ENCODE data around the gene VIM.

VIM gene

DNA sequence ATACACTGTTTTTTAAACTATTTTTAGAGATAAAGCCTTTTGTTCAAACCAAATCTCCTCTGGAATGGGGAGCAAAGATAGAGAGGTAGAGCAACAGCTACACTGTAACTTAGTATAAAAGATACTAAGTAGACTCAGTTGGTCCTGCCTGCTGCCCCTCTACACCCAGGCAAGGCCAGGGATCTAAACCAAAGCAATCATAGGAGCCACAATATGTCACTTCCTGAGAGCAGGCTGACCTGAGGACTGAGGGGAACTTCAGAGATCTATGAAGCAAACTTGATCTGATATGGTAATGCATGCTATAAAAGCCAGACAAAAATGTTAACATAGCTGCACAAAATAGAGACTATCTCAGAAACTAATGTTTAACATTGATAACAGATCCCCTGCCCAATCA, 19.6 kb upstream of the VIM start:
- Histone ChIP-seq H3K36me3 (ENCODE audit: insufficient read depth, low read length) (no peaks in the 10 kb centered on the region), H3F3A (ENCODE audit: insufficient read depth, low read length) (no peaks in the 10 kb centered on the region), H3K4me3 (ENCODE audit: low read depth, low read length, poor library complexity, severe bottlenecking) (no peak overlapping the region), H2AFZ (ENCODE audit: low read length) (no peak overlapping the region), H3K79me2 (ENCODE audit: insufficient read depth, low read length) (no peaks in the 10 kb centered on the region), H3K9ac (ENCODE audit: low read length) (no peak overlapping the region), H3K4me1 (ENCODE audit: insufficient read depth, low read length, severe bottlenecking) (no peaks in the 10 kb centered on the region), H3K27me3 (ENCODE audit: insufficient read depth, low read length) (no peaks in the 10 kb centered on the region), H3K27ac (ENCODE audit: low read depth, low read length, poor library complexity, severe bottlenecking) (no peak overlapping the region), H3K9me3 (ENCODE audit: low read length) (no peaks in the 10 kb centered on the region), H3K4me2 (ENCODE audit: low read length) (no peak overlapping the region), H4K20me1 (ENCODE audit: insufficient read depth, low read length) (no peaks in the 10 kb centered on the region), H3K9me2 (ENCODE audit: low read depth, low read length) (no peaks in the 10 kb centered on the region)
- no peak for TF ChIP-seq EZH2 (IDR thresholded peaks at IDR 0.05; ENCODE audit: borderline replicate concordance, low read length)
- TF ChIP-seq, protein P1, sequence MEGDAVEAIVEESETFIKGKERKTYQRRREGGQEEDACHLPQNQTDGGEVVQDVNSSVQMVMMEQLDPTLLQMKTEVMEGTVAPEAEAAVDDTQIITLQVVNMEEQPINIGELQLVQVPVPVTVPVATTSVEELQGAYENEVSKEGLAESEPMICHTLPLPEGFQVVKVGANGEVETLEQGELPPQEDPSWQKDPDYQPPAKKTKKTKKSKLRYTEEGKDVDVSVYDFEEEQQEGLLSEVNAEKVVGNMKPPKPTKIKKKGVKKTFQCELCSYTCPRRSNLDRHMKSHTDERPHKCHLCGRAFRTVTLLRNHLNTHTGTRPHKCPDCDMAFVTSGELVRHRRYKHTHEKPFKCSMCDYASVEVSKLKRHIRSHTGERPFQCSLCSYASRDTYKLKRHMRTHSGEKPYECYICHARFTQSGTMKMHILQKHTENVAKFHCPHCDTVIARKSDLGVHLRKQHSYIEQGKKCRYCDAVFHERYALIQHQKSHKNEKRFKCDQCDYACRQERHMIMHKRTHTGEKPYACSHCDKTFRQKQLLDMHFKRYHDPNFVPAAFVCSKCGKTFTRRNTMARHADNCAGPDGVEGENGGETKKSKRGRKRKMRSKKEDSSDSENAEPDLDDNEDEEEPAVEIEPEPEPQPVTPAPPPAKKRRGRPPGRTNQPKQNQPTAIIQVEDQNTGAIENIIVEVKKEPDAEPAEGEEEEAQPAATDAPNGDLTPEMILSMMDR (IDR thresholded peaks at IDR 0.05; ENCODE audit: low read length), result no peak

DNA sequence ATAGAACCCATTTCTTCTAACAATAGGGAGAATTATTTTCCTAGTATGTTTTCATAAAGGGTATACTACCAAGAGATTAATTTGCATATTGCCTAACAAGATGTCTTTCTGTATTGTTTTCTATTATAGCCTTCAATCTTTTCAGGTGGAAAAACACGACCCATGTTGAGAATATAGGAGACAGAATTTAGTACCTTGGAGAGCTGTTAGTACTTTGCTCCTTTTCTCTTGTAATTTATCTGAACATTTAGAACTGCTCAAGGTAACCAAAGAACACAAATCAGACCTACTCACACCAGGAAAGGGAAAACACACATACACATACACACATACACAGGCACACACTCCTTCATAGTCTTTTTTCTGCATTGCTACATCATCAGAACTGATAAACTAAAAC, 18.7 kb upstream of the VIM start:
- Histone ChIP-seq H4K20me1 (ENCODE audit: insufficient read depth, low read length) (no peaks in the 10 kb centered on the region), H3F3A (ENCODE audit: insufficient read depth, low read length) (no peaks in the 10 kb centered on the region), H3K27ac (ENCODE audit: low read depth, low read length, poor library complexity, severe bottlenecking) (no peak overlapping the region), H3K9me2 (ENCODE audit: low read depth, low read length) (no peaks in the 10 kb centered on the region), H2AFZ (ENCODE audit: low read length) (no peak overlapping the region), H3K4me3 (ENCODE audit: low read depth, low read length, poor library complexity, severe bottlenecking) (no peak overlapping the region), H3K79me2 (ENCODE audit: insufficient read depth, low read length) (no peaks in the 10 kb centered on the region), H3K9me3 (ENCODE audit: low read length) (no peaks in the 10 kb centered on the region), H3K36me3 (ENCODE audit: insufficient read depth, low read length) (no peaks in the 10 kb centered on the region), H3K9ac (ENCODE audit: low read length) (no peak overlapping the region), H3K27me3 (ENCODE audit: insufficient read depth, low read length) (no peaks in the 10 kb centered on the region), H3K4me1 (ENCODE audit: insufficient read depth, low read length, severe bottlenecking) (no peaks in the 10 kb centered on the region), H3K4me2 (ENCODE audit: low read length) (no peak overlapping the region)
- TF ChIP-seq, protein P1 (IDR thresholded peaks at IDR 0.05; ENCODE audit: low read length), result no peak
- no peak for TF ChIP-seq EZH2 (IDR thresholded peaks at IDR 0.05; ENCODE audit: borderline replicate concordance, low read length)

DNA sequence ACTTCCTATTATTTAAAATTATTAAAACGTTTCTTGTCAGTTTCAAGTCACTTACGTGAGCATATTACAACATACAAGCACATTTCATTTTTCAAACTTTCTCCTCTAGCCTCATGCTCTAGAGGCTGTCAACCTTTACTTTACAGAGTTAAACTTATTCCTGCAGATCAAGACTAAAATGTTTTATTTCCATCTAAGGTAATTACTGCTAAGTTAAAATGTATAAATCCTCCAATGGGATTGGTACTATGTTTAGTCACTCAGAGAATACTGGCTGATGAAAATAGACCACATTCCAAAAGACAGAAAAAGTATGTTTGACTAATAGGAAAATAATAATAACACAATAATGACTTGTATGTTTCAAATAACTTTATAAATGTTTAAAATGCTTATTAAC, 18.2 kb upstream of the VIM start:
- Histone ChIP-seq H3K36me3 (ENCODE audit: insufficient read depth, low read length) (no peaks in the 10 kb centered on the region), H3K79me2 (ENCODE audit: insufficient read depth, low read length) (no peaks in the 10 kb centered on the region), H3K27me3 (ENCODE audit: insufficient read depth, low read length) (no peaks in the 10 kb centered on the region), H3K4me3 (ENCODE audit: low read depth, low read length, poor library complexity, severe bottlenecking) (no peak overlapping the region), H3K4me1 (ENCODE audit: insufficient read depth, low read length, severe bottlenecking) (no peaks in the 10 kb centered on the region), H4K20me1 (ENCODE audit: insufficient read depth, low read length) (no peaks in the 10 kb centered on the region), H3F3A (ENCODE audit: insufficient read depth, low read length) (no peaks in the 10 kb centered on the region), H3K27ac (ENCODE audit: low read depth, low read length, poor library complexity, severe bottlenecking) (no peak overlapping the region), H3K9me2 (ENCODE audit: low read depth, low read length) (no peaks in the 10 kb centered on the region), H2AFZ (ENCODE audit: low read length) (no peak overlapping the region), H3K9me3 (ENCODE audit: low read length) (no peaks in the 10 kb centered on the region), H3K4me2 (ENCODE audit: low read length) (no peak overlapping the region), H3K9ac (ENCODE audit: low read length) (no peak overlapping the region)
- TF ChIP-seq, protein P1 (IDR thresholded peaks at IDR 0.05; ENCODE audit: low read length), result no peak
- no peak for TF ChIP-seq EZH2 (IDR thresholded peaks at IDR 0.05; ENCODE audit: borderline replicate concordance, low read length)
